NCI-H748 (cell line): ENCODE data around the gene GABARAP.
"Not testable (repeated sequence)": the region's sequence is repeated elsewhere in the genome, so short reads cannot be mapped to it uniquely, and the experiment has no call there.

Experiments
- DNase-seq: peaks from one replicate; lab custom pipeline; 2025; ENCODE audit not compliant: unreplicated experiment; lab: John Stamatoyannopoulos, UW

The GABARAP gene

GRCh38 chr17:7261379-7262191, 19.3 kb upstream of the GABARAP start:
- DNase-seq = peak; percentile 58

GRCh38 chr17:7260651-7261378, 18.6 kb upstream of the GABARAP start:
- DNase-seq = peak; percentile 79

- no peak for DNase-seq
Observed at GRCh38 chr17:7260151-7260550, 17.9 kb upstream of the GABARAP start.

- DNase-seq = no peak
Observed at GRCh38 chr17:7259555-7259889, 17.3 kb upstream of the GABARAP start.

- no peak for DNase-seq
Observed at GRCh38 chr17:7258731-7259554, 16.7 kb upstream of the GABARAP start.

GRCh38 chr17:7256766-7257456, 14.7 kb upstream of the GABARAP start:
- DNase-seq = no peak

GRCh38 chr17:7254511-7254910, 12.3 kb upstream of the GABARAP start:
- DNase-seq = no peak

GRCh38 chr17:7253082-7253481, 10.8 kb upstream of the GABARAP start:
- DNase-seq = no peak

GRCh38 chr17:7252176-7253043, 10.2 kb upstream of the GABARAP start, which contains the start of gene ELP5:
ELP5 (plus strand) TSS chr17:7252215; CDS start chr17:7252551, 336 bp downstream.
- DNase-seq = peak; percentile 97

- peak; percentile 100 for DNase-seq
Observed at GRCh38 chr17:7251661-7252175, 9.5 kb upstream of the GABARAP start, which contains the start of gene CTDNEP1. CTDNEP1 (minus strand) TSS chr17:7251734; CDS start chr17:7251296, 438 bp downstream.

GRCh38 chr17:7250695-7251627, 8.7 kb upstream of the GABARAP start:
- no peak for DNase-seq

- DNase-seq = no peak
Observed at GRCh38 chr17:7249830-7250229, 7.6 kb upstream of the GABARAP start.

GRCh38 chr17:7249214-7249613, 7.0 kb upstream of the GABARAP start:
- no peak for DNase-seq

- DNase-seq = no peak
Observed at GRCh38 chr17:7248796-7249195, 6.5 kb upstream of the GABARAP start.

- no peak for DNase-seq
Observed at GRCh38 chr17:7246779-7247178, 4.5 kb upstream of the GABARAP start.

- DNase-seq = not testable (repeated sequence)
Observed at GRCh38 chr17:7243838-7244237, 1.6 kb upstream of the GABARAP start.

GRCh38 chr17:7243453-7243729, 1.1 kb upstream of the GABARAP start:
- no peak for DNase-seq

- peak; percentile 99 for DNase-seq
Observed at GRCh38 chr17:7242717-7243452, 636 bp upstream of the GABARAP start.
